Nephron progenitor cell (in vitro differentiated cells): ENCODE data around the gene TMEM132A.

Experiments
- DNase-seq: peaks from one replicate; pipeline ENCODE4 v3.0.0; 2021
- H3K27ac Mint-ChIP-seq: 2 replicates; pipeline ENCODE4 v1.8.0; 2021; ENCODE audit warnings: mild to moderate bottlenecking, moderate library complexity, mixed read lengths
- H3K27me3 Mint-ChIP-seq: 2 replicates; pipeline ENCODE4 v1.8.0; 2021; ENCODE audit warnings: mild to moderate bottlenecking, low read depth, mixed read lengths; ENCODE audit not compliant: poor library complexity
- H3K36me3 Mint-ChIP-seq: 2 replicates; pipeline ENCODE4 v1.8.0; 2021; ENCODE audit warnings: low read depth, mixed read lengths
- H3K4me1 Mint-ChIP-seq: 2 replicates; pipeline ENCODE4 v1.8.0; 2021; ENCODE audit warnings: mixed read lengths
- H3K4me3 Mint-ChIP-seq: 2 replicates; pipeline ENCODE4 v1.8.0; 2021; ENCODE audit warnings: mild to moderate bottlenecking, moderate library complexity, mixed read lengths
- H3K9me3 Mint-ChIP-seq: 2 replicates; pipeline ENCODE4 v1.8.0; 2021; ENCODE audit warnings: mild to moderate bottlenecking, moderate library complexity, mixed read lengths
- TF ChIP-seq, protein P1 (sequence below): fragments of 200-600 bp; sonication (generic); IDR thresholded peaks from 2 replicates; pipeline ENCODE4 v1.5.0; 2021; ENCODE audit warnings: antibody characterized with exemption

The TMEM132A gene

DNA sequence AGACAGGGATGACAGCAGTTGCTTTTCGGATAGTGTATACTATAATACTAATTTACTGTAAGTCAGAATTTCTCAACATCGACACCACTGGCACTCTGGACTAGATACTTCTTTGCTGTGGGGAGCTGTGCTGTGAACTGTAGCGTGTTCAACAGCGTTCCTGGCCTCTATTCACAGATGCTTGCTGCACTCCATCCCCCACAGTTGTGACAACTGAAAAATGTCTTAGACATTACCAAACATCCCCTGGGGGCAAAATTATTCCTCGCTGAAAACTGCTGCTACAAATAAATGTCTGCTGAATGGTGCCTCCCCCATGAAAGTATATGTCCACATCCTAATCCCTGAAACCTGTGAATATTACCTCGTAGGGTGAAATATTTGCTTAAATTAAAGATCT is 35.2 kb downstream of the TMEM132A start:
- TF ChIP-seq, protein P1, sequence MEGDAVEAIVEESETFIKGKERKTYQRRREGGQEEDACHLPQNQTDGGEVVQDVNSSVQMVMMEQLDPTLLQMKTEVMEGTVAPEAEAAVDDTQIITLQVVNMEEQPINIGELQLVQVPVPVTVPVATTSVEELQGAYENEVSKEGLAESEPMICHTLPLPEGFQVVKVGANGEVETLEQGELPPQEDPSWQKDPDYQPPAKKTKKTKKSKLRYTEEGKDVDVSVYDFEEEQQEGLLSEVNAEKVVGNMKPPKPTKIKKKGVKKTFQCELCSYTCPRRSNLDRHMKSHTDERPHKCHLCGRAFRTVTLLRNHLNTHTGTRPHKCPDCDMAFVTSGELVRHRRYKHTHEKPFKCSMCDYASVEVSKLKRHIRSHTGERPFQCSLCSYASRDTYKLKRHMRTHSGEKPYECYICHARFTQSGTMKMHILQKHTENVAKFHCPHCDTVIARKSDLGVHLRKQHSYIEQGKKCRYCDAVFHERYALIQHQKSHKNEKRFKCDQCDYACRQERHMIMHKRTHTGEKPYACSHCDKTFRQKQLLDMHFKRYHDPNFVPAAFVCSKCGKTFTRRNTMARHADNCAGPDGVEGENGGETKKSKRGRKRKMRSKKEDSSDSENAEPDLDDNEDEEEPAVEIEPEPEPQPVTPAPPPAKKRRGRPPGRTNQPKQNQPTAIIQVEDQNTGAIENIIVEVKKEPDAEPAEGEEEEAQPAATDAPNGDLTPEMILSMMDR = no peak
- H3K4me3 Mint-ChIP-seq = no peak overlapping the region

DNA sequence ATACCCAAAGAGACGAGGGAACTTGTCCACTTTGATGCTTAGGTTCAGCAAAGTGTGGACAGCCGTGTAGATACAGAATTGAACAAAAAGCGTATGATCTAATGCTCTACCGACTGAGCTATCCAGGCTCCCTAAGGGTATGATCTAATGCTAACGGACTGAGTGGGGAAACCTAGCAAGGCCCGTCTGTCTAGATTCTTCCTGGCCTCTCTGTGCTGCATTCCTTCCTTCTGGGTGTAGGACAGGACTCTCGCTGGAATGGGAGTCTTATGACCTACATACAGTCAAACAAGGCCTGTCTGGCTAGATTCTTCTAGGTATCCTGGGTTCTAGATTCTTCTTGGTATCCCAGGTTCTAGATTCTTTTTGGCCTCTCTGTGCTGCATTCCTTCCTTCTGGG is 36.1 kb downstream of the TMEM132A start:
- H3K27ac Mint-ChIP-seq = no peak overlapping the region
- no peak overlapping the region for H3K4me3 Mint-ChIP-seq
- no peaks in the 10 kb centered on the region for H3K4me1 Mint-ChIP-seq
- no peak for DNase-seq
- peaks cover 7% of the 10 kb centered on the region for H3K9me3 Mint-ChIP-seq
- H3K27me3 Mint-ChIP-seq = peaks cover 31% of the 10 kb centered on the region
- H3K36me3 Mint-ChIP-seq = no peaks in the 10 kb centered on the region
- TF ChIP-seq, protein P1 = no peak

More for the DNA sequence above, 35.2 kb downstream of the TMEM132A start:
- Mint-ChIP-seq H3K9me3 (peaks cover 7% of the 10 kb centered on the region), H3K36me3 (no peaks in the 10 kb centered on the region), H3K27me3 (peaks cover 31% of the 10 kb centered on the region), H3K27ac (no peak overlapping the region), H3K4me1 (no peaks in the 10 kb centered on the region)
- no peak for DNase-seq

DNA sequence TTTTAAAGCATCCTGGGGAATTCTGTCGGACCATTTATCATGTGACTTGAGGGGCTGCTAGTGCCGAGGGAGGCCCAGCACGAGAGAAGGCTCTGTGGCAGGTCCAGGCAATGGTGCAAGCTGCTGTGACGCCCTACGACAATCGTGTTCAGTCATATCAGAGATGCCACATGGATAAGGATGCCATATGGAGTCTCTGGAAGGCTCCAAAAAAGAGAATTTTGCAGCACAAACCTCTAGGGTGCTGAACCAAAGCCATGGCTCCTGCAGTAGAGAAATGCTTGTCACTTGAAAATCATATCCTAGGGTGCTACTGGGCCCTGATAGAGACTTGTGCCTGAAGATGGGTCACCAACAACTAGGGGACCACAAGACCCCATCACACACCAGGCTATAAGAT is 40.5 kb downstream of the TMEM132A start:
- Mint-ChIP-seq H3K27ac (no peak overlapping the region), H3K27me3 (peaks cover 39% of the 10 kb centered on the region), H3K4me3 (no peak overlapping the region), H3K36me3 (peaks cover 8% of the 10 kb centered on the region), H3K4me1 (no peaks in the 10 kb centered on the region), H3K9me3 (peaks cover 32% of the 10 kb centered on the region)
- DNase-seq = no peak
- TF ChIP-seq, protein P1 = no peak

DNA sequence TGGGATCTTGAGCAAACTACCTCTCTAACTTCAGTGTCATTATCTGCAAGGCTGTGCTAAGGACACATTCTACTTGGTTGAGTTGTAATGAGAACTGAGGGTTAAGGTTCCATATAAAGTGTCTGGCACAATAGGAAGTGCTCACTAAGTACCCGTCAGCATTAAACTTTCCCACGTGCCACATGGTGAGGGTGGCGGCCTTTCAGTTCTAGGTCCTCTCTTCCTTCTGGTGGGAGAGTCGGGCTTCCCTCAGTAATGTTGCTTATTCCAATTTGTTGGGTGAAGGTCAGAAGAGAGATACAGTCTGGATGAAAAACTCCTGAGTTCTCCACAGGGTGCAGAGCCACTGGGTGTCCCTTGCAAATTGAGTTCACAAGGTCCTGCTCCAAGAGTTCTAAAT is 42.6 kb downstream of the TMEM132A start:
- Mint-ChIP-seq H3K4me3 (no peak overlapping the region), H3K9me3 (peaks cover 35% of the 10 kb centered on the region), H3K27ac (no peak overlapping the region), H3K27me3 (peaks cover 23% of the 10 kb centered on the region), H3K4me1 (peaks cover 4% of the 10 kb centered on the region), H3K36me3 (peaks cover 8% of the 10 kb centered on the region)
- TF ChIP-seq, protein P1 = no peak
- no peak for DNase-seq

GRCh38 chr11:60968223-60968622 is 44.0 kb downstream of the TMEM132A start:
- H3K36me3 Mint-ChIP-seq = peaks cover 8% of the 10 kb centered on the region
- H3K4me3 Mint-ChIP-seq = no peak overlapping the region
- H3K4me1 Mint-ChIP-seq = peaks cover 4% of the 10 kb centered on the region
- DNase-seq = no peak
- TF ChIP-seq, protein P1 = no peak
- H3K27me3 Mint-ChIP-seq = peaks cover 23% of the 10 kb centered on the region
- H3K27ac Mint-ChIP-seq = no peak overlapping the region
- peaks cover 35% of the 10 kb centered on the region for H3K9me3 Mint-ChIP-seq

GRCh38 chr11:60970369-60970774 is 46.1 kb downstream of the TMEM132A start:
- peaks cover 8% of the 10 kb centered on the region for H3K36me3 Mint-ChIP-seq
- no peak overlapping the region for H3K27ac Mint-ChIP-seq
- H3K27me3 Mint-ChIP-seq = peaks cover 22% of the 10 kb centered on the region
- H3K4me3 Mint-ChIP-seq = no peak overlapping the region
- peaks cover 35% of the 10 kb centered on the region for H3K9me3 Mint-ChIP-seq
- TF ChIP-seq, protein P1 = peak; percentile 63
- H3K4me1 Mint-ChIP-seq = peaks cover 8% of the 10 kb centered on the region
- peak; percentile 53 for DNase-seq
